A549 (cell line): ENCODE results near the gene ABCA4. TPM values are rescaled to one million over a fixed set of nuclear protein-coding genes. Genes with fewer than 3 reads are reported as not detected.
A peak's percentile ranks its signal among the peaks of the same experiment; 100 is the strongest.

ENCODE experiments used
- ATAC-seq, 2 experiments: fragments of 200-7000 bp in 1 of 2; fragments of >200 bp in 1 of 2; cut with Nextera tagmentation in 1 of 2; cut with Tn5 transposase in 1 of 2; 3 replicates each; pipeline versions ENCODE4 v1.8.0 to v1.9.1; 2018 to 2020; ENCODE audit warnings: mild to moderate bottlenecking in 1 of 2, moderate library complexity in 1 of 2
- CTCF ChIA-PET: fragments of 300-600 bp; sonication (Branson Sonifier 250); formaldehyde crosslinking; extraction: SDS; loops from one replicate; lab custom pipeline; 2021; ENCODE audit warnings: antibody characterized with exemption, inconsistent platforms; lab: Yijun Ruan, JAX
- POLR2A ChIA-PET: fragments of 350-600 bp; formaldehyde crosslinking; extraction: SDS; loops from one replicate; lab custom pipeline; 2021; ENCODE audit warnings: antibody characterized with exemption, inconsistent platforms; lab: Yijun Ruan, JAX
- DNase-seq, 2 experiments: peaks; one replicate each; pipeline versions ENCODE4 v3.0.0 to v3.0.0-alpha.2; 2011 to 2016; ENCODE audit warnings: low read depth in 1 of 2, low spot score in 1 of 2
- FAIRE-seq: peaks from 2 replicates; lab custom pipeline; 2011; peaks lifted over from hg19 to GRCh38; lab: Jason Lieb, UNC
- H3K27ac ChIP-seq, 2 experiments: fragments of >200 bp; sonication (Bioruptor Twin); formaldehyde crosslinking; 3 replicates each; pipeline ENCODE4 v1.5.1; 2016 to 2017
- H3K4me1 ChIP-seq: fragments of >200 bp; sonication (Bioruptor Twin); formaldehyde crosslinking; 3 replicates; pipeline ENCODE4 v1.6.1; 2016
- H3K4me2 ChIP-seq: fragments of >200 bp; sonication (Bioruptor Twin); formaldehyde crosslinking; 3 replicates; pipeline ENCODE4 v1.6.1; 2016
- H3K4me3 ChIP-seq: fragments of >200 bp; sonication (Bioruptor Twin); formaldehyde crosslinking; 3 replicates; pipeline ENCODE4 v1.5.1; 2016
- H3K9me3 ChIP-seq: fragments of >200 bp; sonication (Bioruptor Twin); formaldehyde crosslinking; 3 replicates; pipeline ENCODE4 v1.6.1; 2016
- CHD4 ChIP-seq: fragments of 200-600 bp; sonication (generic); IDR thresholded peaks from 2 replicates; pipeline ENCODE4 v1.6.1; 2016; ENCODE audit warnings: antibody characterized with exemption, mild to moderate bottlenecking, borderline replicate concordance
- EP300 ChIP-seq, 2 experiments: fragments of >200 bp; sonication (Bioruptor Twin); formaldehyde crosslinking; IDR thresholded peaks; 2 replicates in 1 of 2; 3 replicates in 1 of 2; pipeline ENCODE4 v1.6.1; 2016 to 2017
- FOXS1 ChIP-seq: fragments of 250-450 bp; sonication (Bioruptor Pico); IDR thresholded peaks from 2 replicates; pipeline ENCODE4 v1.5.0; 2020; ENCODE audit warnings: mild to moderate bottlenecking, moderate library complexity
- JUN ChIP-seq, 2 experiments: fragments of >200 bp; sonication (Bioruptor Twin); formaldehyde crosslinking; IDR thresholded peaks; 2 replicates in 1 of 2; 3 replicates in 1 of 2; pipeline ENCODE4 v1.6.1; 2016 to 2017
- NPAS2 ChIP-seq: fragments of 250-450 bp; sonication (Bioruptor Pico); IDR thresholded peaks from 2 replicates; pipeline ENCODE4 v1.8.0; 2022; ENCODE audit warnings: mild to moderate bottlenecking, moderate library complexity, borderline replicate concordance
- RAD21 ChIP-seq, 2 experiments: fragments of >200 bp in 1 of 2; sonication (Bioruptor Twin) in 1 of 2; formaldehyde crosslinking in 1 of 2; IDR thresholded peaks in 1 of 2; conservative IDR thresholded peaks in 1 of 2; 2 replicates in 1 of 2; 3 replicates in 1 of 2; pipeline ENCODE4 v1.6.1; 2012 to 2018; ENCODE audit warnings: inconsistent platforms in 1 of 2
- RARB ChIP-seq: fragments of 250-450 bp; sonication (Bioruptor Pico); IDR thresholded peaks from 2 replicates; pipeline ENCODE4 v1.8.0; 2021; ENCODE audit warnings: mild to moderate bottlenecking, moderate library complexity
- SMC3 ChIP-seq: fragments of >200 bp; sonication (Bioruptor Twin); formaldehyde crosslinking; IDR thresholded peaks from 3 replicates; pipeline ENCODE4 v1.6.1; 2018; ENCODE audit warnings: inconsistent platforms
- ZNF302 ChIP-seq: fragments of 250-450 bp; sonication (Bioruptor Pico); IDR thresholded peaks from 2 replicates; pipeline ENCODE4 v1.9.0; 2021; ENCODE audit warnings: inconsistent platforms, mild to moderate bottlenecking, moderate library complexity
- WGBS: methylation state at CpG from one replicate; pipeline ENCODE4 v1.1.6; 2017; ENCODE audit errors: missing lambda C conversion rate; 5-methylcytosine and 5-hydroxymethylcytosine counted together
- polyA plus RNA-seq, 4 experiments: library from polyadenylated mRNA; depleted of rRNA in 3 of 4; stranded (reverse); fragments of >200 nt; fragmentation: RNase III in 1 of 4; extraction: RNeasy Plus Mini Kit Qiagen cat#74134 plus additional on column Dnase treatment in 1 of 4; gene quantifications; 2 replicates in 3 of 4; 3 replicates in 1 of 4; pipeline ENCODE4 v1.2.3, GENCODE V29; 2011 to 2017
- TF ChIP-seq, protein P1 (sequence below): IDR thresholded peaks from 2 replicates; pipeline ENCODE4 v1.6.1; 2012; ENCODE audit warnings: low read depth, borderline replicate concordance
- TF ChIP-seq, protein P2 (sequence below): fragments of 200-600 bp; sonication (generic); IDR thresholded peaks from 2 replicates; pipeline ENCODE4 v1.6.1; 2016; ENCODE audit warnings: antibody characterized with exemption, mild to moderate bottlenecking, moderate library complexity
- TF ChIP-seq, protein P3 (sequence below): fragments of 250-450 bp; sonication (Bioruptor Pico); IDR thresholded peaks from 2 replicates; pipeline ENCODE4 v1.5.0; 2020; ENCODE audit warnings: low read depth, mild to moderate bottlenecking, moderate library complexity

ABCA4 gene
- polyA plus RNA-seq, 2 of the 4 experiments (the other 2 are of a cell fraction), result 0.05 to 0.23 TPM

DNA sequence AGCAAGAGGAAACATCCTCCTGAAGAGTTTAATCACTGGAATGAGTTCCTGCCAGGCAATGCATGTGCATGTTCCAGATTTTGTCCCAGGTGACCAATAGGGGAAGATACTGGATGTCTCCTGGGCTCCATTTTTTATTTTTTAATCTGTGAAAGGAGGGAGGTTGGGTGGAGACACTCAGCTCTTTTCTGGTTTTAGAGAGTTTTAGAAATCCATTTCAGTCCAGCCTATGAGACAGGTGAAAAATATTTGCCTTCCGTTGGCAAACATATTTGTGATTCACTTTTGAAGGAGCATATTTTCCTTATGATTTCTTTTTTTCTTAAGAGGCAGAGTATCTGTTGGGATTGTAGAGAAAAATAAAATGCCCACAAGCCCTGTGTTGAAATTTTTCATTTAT is 70.7 kb downstream of the ABCA4 start:
- Histone ChIP-seq H3K4me3 (no peak overlapping the region), H3K27ac (peak overlapping the region; percentile 24 to 56; a peak in 5 of 6 replicates), H3K4me2 (peak overlapping the region; percentile 51), H3K9me3 (no peaks in the 10 kb centered on the region), H3K4me1 (peaks cover 21% of the 10 kb centered on the region)
- TF ChIP-seq NPAS2 (CRISPR knock-in tag) (no peak), CHD4 (no peak), EP300 (IDR thresholded peaks at IDR 0.05) (no peak)
- TF ChIP-seq, protein P1, sequence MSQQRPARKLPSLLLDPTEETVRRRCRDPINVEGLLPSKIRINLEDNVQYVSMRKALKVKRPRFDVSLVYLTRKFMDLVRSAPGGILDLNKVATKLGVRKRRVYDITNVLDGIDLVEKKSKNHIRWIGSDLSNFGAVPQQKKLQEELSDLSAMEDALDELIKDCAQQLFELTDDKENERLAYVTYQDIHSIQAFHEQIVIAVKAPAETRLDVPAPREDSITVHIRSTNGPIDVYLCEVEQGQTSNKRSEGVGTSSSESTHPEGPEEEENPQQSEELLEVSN, result no peak
- ChIA-PET POLR2A (interaction anchor here (1.3 kb wide), 1 partner anchor 187 kb away, joined by 3 read pairs; the partner anchor contains the start of gene ARHGAP29), CTCF (interaction anchor here (1.2 to 32.3 kb wide), 8 partner anchors 10 to 414 kb away, joined by 3 to 840 read pairs (median 10); partner anchors contain the start of gene ARHGAP29)
- no peak for FAIRE-seq
- ATAC-seq, result no peak
- WGBS, result 2% methylated on average over 1 of the region's 1 CpG
- no peak for DNase-seq

DNA sequence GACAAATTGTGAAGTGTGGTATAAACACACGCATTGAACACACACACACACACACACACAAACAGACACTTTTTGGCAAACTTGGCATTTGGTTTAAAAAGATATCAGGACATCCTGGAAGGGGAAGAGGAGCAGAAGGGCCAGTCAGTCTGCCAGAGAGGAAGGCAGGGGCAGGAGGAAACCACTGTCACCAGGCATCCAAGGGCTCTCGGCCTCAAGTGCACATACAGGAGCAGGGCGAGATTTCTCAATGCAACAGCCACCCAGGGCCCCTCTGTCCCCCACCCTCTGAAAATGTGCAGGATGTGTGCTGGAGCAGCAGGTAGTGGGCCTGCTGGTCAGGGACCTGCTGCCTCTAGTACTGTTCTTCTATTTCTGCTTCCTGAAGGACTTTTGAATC is 71.2 kb downstream of the ABCA4 start:
- Histone ChIP-seq H3K4me3 (no peak overlapping the region), H3K27ac (peak overlapping the region; percentile 9 to 56; a peak in 5 of 6 replicates), H3K4me2 (peak overlapping the region; percentile 51), H3K9me3 (no peaks in the 10 kb centered on the region), H3K4me1 (peaks cover 26% of the 10 kb centered on the region)
- FAIRE-seq (no peak), DNase-seq (no peak), ATAC-seq (no peak)
- ChIA-PET CTCF (interaction anchor here (1.2 to 32.3 kb wide), 6 partner anchors 11 to 414 kb away, joined by 3 to 840 read pairs (median 14); partner anchors contain the start of gene ARHGAP29), POLR2A (interaction anchor here (1.3 kb wide), 1 partner anchor 188 kb away, joined by 3 read pairs; the partner anchor contains the start of gene ARHGAP29)
- WGBS, result 86% methylated on average over 3 of the region's 3 CpGs
- TF ChIP-seq FOXS1 (CRISPR knock-in tag), result no peak
- TF ChIP-seq ZNF302 (CRISPR knock-in tag), result no peak
- no peak for TF ChIP-seq RAD21 (conservative IDR thresholded peaks at IDR 0.05 in 1 of 2, IDR thresholded peaks at IDR 0.05 in 1 of 2)
- no peak for TF ChIP-seq SMC3

DNA sequence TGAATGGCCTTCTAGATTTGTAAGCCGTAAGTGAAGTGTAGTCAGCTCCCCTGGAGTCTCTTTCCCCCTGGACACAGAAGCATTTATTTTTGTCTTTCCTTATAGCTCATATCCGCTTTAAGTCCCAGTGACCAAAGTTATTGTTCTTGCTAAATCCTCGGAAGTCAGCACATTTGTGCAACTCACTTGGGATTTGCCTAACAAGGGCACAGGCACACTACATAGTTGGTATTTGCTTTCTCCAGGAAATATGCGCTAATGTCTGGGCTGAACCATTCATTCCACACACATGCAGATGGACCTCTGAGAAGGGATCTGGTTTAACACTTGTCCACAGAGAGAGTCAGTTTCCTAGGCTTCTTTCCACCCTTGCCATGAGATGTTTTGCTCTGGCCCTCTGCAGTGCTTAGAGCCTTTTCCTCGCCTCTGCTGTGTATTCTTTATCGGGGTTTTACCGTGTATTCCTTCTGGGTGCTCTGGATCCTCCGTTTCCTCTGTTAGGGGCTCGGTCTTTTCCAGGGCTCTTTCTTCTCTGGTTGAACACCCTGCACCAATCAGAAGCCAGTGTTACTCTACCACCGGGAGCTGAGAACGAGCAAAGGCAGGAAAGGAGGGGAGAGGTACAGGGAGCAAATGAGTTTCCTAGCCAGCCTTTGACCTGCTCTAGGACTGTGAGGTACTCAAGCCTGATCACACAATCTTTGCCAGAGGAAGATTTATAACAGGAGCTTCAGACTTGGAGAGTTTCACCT is 72.4 kb downstream of the ABCA4 start:
- Histone ChIP-seq H3K9me3 (no peaks in the 10 kb centered on the region), H3K4me1 (peaks cover 28% of the 10 kb centered on the region), H3K27ac (peak overlapping the region in 1 of 2 experiments; percentile 53; a peak in 2 of 6 replicates), H3K4me2 (no peak overlapping the region), H3K4me3 (no peak overlapping the region)
- FAIRE-seq (no peak), ATAC-seq (no peak), DNase-seq (no peak)
- CTCF ChIA-PET, result interaction anchor here (1.2 to 32.3 kb wide), 6 partner anchors 9 to 415 kb away, joined by 4 to 840 read pairs (median 12); partner anchors contain the start of gene ARHGAP29
- TF ChIP-seq, protein P2, sequence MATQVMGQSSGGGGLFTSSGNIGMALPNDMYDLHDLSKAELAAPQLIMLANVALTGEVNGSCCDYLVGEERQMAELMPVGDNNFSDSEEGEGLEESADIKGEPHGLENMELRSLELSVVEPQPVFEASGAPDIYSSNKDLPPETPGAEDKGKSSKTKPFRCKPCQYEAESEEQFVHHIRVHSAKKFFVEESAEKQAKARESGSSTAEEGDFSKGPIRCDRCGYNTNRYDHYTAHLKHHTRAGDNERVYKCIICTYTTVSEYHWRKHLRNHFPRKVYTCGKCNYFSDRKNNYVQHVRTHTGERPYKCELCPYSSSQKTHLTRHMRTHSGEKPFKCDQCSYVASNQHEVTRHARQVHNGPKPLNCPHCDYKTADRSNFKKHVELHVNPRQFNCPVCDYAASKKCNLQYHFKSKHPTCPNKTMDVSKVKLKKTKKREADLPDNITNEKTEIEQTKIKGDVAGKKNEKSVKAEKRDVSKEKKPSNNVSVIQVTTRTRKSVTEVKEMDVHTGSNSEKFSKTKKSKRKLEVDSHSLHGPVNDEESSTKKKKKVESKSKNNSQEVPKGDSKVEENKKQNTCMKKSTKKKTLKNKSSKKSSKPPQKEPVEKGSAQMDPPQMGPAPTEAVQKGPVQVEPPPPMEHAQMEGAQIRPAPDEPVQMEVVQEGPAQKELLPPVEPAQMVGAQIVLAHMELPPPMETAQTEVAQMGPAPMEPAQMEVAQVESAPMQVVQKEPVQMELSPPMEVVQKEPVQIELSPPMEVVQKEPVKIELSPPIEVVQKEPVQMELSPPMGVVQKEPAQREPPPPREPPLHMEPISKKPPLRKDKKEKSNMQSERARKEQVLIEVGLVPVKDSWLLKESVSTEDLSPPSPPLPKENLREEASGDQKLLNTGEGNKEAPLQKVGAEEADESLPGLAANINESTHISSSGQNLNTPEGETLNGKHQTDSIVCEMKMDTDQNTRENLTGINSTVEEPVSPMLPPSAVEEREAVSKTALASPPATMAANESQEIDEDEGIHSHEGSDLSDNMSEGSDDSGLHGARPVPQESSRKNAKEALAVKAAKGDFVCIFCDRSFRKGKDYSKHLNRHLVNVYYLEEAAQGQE, result no peak
- TF ChIP-seq RARB (CRISPR knock-in tag) (no peak), SMC3 (no peak), JUN (IDR thresholded peaks at IDR 0.05) (no peak), EP300 (IDR thresholded peaks at IDR 0.05) (no peak)
- TF ChIP-seq, protein P3, sequence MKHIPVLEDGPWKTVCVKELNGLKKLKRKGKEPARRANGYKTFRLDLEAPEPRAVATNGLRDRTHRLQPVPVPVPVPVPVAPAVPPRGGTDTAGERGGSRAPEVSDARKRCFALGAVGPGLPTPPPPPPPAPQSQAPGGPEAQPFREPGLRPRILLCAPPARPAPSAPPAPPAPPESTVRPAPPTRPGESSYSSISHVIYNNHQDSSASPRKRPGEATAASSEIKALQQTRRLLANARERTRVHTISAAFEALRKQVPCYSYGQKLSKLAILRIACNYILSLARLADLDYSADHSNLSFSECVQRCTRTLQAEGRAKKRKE (CRISPR knock-in tag), result no peak
- POLR2A ChIA-PET, result no interaction called here
- 87% methylated on average over 11 of the region's 11 CpGs for WGBS
